SKM-1 (cell line): ENCODE data around the gene C1orf105.

ENCODE experiments used
- DNase-seq: peaks from one replicate; lab custom pipeline; 2025; ENCODE audit not compliant: unreplicated experiment; lab: John Stamatoyannopoulos, UW

The C1orf105 gene

GRCh38 chr1:172395576-172395975 lies 24.9 kb upstream of the C1orf105 start:
- no peak for DNase-seq

- no peak for DNase-seq
These were observed 23.3 kb upstream of the C1orf105 start for GRCh38 chr1:172397221-172397620.

GRCh38 chr1:172397633-172398032 lies 22.9 kb upstream of the C1orf105 start:
- no peak for DNase-seq

- DNase-seq: no peak
These were observed 22.3 kb upstream of the C1orf105 start for GRCh38 chr1:172398193-172398592.

GRCh38 chr1:172398970-172399755 lies 21.3 kb upstream of the C1orf105 start:
- DNase-seq: no peak

- DNase-seq: no peak
These were observed 20.4 kb upstream of the C1orf105 start for GRCh38 chr1:172399756-172400721.

GRCh38 chr1:172400722-172401105 lies 19.8 kb upstream of the C1orf105 start:
- no peak for DNase-seq

- DNase-seq: no peak
These were observed 19.0 kb upstream of the C1orf105 start for GRCh38 chr1:172401477-172401876.

- DNase-seq: peak; percentile 19
These were observed 18.6 kb upstream of the C1orf105 start for GRCh38 chr1:172401892-172402291.

GRCh38 chr1:172402878-172403569 lies 17.5 kb upstream of the C1orf105 start:
- no peak for DNase-seq

- DNase-seq: no peak
These were observed 16.4 kb upstream of the C1orf105 start for GRCh38 chr1:172404121-172404520.

- no peak for DNase-seq
These were observed 14.6 kb upstream of the C1orf105 start for GRCh38 chr1:172405912-172406311.

GRCh38 chr1:172406968-172407367 lies 13.5 kb upstream of the C1orf105 start:
- no peak for DNase-seq

- no peak for DNase-seq
These were observed 11.5 kb upstream of the C1orf105 start for GRCh38 chr1:172408958-172409357.

GRCh38 chr1:172410027-172410426 lies 10.5 kb upstream of the C1orf105 start:
- no peak for DNase-seq

- no peak for DNase-seq
These were observed 8.6 kb upstream of the C1orf105 start for GRCh38 chr1:172411791-172412338.

GRCh38 chr1:172414331-172414730 lies 6.2 kb upstream of the C1orf105 start:
- no peak for DNase-seq

- DNase-seq: no peak
These were observed 3.9 kb upstream of the C1orf105 start for GRCh38 chr1:172416496-172417035.

GRCh38 chr1:172417557-172417956 lies 2.9 kb upstream of the C1orf105 start:
- no peak for DNase-seq

GRCh38 chr1:172421974-172422604 lies 1.6 kb downstream of the C1orf105 start:
- DNase-seq: no peak
